PFSK-1 (cell line): ENCODE results near the gene COL13A1.

ENCODE experiments used
- FOXP2 ChIP-seq: optimal IDR thresholded peaks from 2 replicates; pipeline ENCODE3; 2011; ENCODE audit warnings: borderline replicate concordance, control low read depth, inconsistent platforms; ENCODE audit not compliant: insufficient read depth; ENCODE audit errors: extremely low read length, extremely low read depth
- POLR2AphosphoS5 ChIP-seq: IDR thresholded peaks from 2 replicates; pipeline ENCODE4 v1.6.1; 2012; ENCODE audit warnings: low read depth, mild to moderate bottlenecking, control low read depth, low read length, moderate library complexity
- SIN3A ChIP-seq: IDR thresholded peaks from 2 replicates; pipeline ENCODE4 v1.6.1; 2012; ENCODE audit warnings: mild to moderate bottlenecking, low read length, moderate library complexity, borderline replicate concordance; ENCODE audit not compliant: insufficient read depth
- TAF1 ChIP-seq: IDR thresholded peaks from 2 replicates; pipeline ENCODE4 v1.6.1; 2012; ENCODE audit warnings: low read length, control low read depth, borderline replicate concordance; ENCODE audit not compliant: insufficient read depth
- TF ChIP-seq, protein P1 (sequence below), 2 experiments: IDR thresholded peaks; 2 replicates each; pipeline versions ENCODE4 v1.6.1 to v1.8.0; 2011 to 2012; ENCODE audit warnings: low read depth in 2 of 2, low read length in 2 of 2, control low read depth in 1 of 2, inconsistent platforms in 1 of 2, mild to moderate bottlenecking in 1 of 2, moderate library complexity in 1 of 2; ENCODE audit not compliant: insufficient read depth in 1 of 2

COL13A1 gene

DNA sequence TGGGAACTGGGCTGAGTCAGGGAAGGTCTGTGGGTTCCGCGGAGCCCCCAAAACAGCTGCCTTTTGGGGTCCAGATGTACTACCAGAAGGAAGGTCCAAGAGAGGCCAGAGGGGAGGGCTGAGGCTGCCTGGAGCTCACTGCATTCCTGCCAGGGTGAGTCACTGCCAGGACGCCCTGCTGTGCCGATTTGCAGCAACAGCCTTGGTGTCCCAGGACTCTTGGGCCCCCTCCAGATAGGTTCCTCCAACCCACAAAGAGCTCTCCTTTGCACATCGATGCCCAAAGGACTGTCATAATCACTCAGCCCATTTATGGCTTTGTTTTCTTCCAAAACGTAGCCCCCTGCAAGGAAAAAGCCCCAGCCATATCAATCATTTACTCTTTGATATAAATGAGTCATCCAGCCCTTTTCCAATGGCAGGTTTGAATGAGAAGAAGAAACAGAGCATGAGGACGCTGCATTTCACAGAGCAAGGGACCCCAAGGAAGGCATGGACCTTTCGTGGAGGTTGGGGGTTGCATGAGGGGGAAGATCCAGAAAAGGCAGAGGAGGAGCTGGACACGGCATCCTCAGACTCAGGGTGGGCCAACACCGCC is 32.2 kb upstream of the COL13A1 start:
- TF ChIP-seq SIN3A, result no peak

DNA sequence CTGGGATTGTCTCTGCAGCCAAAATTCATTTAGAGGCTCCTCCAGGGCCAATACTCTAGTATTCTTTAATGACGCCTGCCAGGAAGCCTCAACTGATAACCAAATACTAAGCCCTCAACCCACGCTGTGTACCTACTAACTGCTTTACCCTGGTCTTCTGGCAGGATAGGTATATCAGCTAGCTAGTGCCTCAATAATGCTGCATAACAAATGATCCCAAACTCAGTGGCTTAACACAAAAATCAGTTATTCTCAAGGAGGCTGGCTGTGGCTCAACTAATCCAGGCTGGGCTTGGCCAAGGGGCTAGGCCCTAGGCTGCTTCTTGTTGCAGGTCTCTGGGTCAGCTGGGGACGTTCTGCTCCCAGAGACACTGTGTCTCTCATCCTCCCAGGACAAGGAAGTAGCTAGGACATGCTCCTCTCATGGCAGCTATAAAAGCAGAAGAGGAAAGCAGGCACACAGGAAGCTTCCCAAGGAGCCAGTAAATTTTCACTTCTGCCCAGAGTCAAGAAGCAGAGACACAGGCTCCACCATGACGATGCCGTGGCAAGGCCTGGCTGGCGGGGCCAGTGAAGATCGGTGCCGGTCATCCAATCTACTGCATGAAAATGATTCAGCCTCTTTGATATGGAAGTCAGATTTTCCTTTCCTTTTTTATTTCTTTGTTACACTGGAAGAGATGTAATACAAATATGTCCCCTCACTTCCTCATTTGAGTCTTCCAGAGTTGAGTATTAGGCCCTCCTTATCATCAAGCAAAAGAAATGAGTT is 28.6 kb upstream of the COL13A1 start:
- TF ChIP-seq FOXP2, result no peak
- TF ChIP-seq, protein P1, sequence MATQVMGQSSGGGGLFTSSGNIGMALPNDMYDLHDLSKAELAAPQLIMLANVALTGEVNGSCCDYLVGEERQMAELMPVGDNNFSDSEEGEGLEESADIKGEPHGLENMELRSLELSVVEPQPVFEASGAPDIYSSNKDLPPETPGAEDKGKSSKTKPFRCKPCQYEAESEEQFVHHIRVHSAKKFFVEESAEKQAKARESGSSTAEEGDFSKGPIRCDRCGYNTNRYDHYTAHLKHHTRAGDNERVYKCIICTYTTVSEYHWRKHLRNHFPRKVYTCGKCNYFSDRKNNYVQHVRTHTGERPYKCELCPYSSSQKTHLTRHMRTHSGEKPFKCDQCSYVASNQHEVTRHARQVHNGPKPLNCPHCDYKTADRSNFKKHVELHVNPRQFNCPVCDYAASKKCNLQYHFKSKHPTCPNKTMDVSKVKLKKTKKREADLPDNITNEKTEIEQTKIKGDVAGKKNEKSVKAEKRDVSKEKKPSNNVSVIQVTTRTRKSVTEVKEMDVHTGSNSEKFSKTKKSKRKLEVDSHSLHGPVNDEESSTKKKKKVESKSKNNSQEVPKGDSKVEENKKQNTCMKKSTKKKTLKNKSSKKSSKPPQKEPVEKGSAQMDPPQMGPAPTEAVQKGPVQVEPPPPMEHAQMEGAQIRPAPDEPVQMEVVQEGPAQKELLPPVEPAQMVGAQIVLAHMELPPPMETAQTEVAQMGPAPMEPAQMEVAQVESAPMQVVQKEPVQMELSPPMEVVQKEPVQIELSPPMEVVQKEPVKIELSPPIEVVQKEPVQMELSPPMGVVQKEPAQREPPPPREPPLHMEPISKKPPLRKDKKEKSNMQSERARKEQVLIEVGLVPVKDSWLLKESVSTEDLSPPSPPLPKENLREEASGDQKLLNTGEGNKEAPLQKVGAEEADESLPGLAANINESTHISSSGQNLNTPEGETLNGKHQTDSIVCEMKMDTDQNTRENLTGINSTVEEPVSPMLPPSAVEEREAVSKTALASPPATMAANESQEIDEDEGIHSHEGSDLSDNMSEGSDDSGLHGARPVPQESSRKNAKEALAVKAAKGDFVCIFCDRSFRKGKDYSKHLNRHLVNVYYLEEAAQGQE (IDR thresholded peaks at IDR 0.05; ENCODE audit: insufficient read depth in 1 of 2, low read depth in 2 of 2, low read length in 2 of 2), result no peak
- no peak for TF ChIP-seq SIN3A
- no peak for TF ChIP-seq TAF1
- TF ChIP-seq POLR2AphosphoS5, result no peak

DNA sequence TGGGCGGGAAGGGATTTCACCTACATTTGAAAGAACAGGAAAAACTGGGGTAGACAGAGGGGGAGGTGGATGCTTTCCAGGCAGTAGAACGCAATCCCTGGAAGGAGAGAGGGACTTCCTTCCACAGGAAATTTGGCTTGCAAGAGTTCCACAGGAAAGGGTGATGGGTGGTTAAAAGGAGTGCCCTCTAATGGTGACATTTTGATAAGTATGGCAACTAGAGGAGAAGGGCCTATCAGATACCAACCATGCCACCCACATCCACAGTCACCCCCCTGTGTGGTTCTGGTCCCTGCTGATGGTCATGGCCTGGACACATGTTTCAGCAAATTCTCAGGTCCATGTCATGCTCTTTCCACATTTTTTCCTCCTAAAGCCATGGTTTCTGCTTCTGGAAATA is 27.1 kb upstream of the COL13A1 start:
- TF ChIP-seq TAF1 (no peak), SIN3A (no peak), POLR2AphosphoS5 (no peak), FOXP2 (no peak)
- TF ChIP-seq, protein P1 (IDR thresholded peaks at IDR 0.05; ENCODE audit: insufficient read depth in 1 of 2, low read depth in 2 of 2, low read length in 2 of 2), result no peak

DNA sequence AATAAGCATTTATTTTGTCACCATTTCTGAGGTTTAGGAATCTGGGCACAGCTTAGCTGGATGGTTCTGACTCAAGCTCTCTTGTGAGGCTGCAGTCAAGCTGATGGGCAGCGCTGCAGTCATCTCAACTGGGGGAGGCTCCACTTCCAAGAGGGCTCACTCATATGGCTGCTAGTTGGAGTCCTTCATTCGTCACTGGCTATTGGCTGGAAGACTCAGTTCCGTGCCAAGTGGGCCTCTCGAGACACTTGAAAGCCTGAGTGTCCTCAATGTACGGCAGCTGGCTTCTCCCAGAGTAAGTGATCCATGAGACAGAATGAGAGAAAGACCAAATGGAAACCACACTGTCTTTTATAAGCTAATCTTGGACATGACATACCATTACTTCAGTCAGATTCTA is 21.6 kb upstream of the COL13A1 start:
- TF ChIP-seq SIN3A (no peak), FOXP2 (no peak)
- TF ChIP-seq, protein P1 (IDR thresholded peaks at IDR 0.05; ENCODE audit: insufficient read depth in 1 of 2, low read depth in 2 of 2, low read length in 2 of 2), result no peak

DNA sequence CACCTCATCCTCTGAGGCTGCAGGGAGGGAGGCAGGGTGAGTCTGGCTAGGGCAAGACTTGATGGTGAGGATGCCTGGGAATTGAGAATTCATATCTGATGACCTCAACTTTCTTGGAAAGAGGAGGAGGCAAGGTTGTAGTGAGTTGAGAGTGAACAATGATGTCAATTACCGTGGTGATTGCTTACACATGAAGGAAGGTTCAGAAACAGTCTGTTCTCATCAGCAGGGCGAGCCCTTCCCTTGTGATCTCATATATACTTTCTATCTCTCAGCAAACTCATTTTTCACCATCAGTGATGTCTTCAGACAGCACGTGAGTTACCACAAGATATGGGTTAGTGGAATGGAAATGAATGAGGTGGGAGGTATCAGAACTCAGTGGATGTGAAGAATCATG is 20.1 kb upstream of the COL13A1 start:
- TF ChIP-seq TAF1, result no peak
- no peak for TF ChIP-seq SIN3A
- no peak for TF ChIP-seq POLR2AphosphoS5
- TF ChIP-seq FOXP2, result no peak
- TF ChIP-seq, protein P1 (IDR thresholded peaks at IDR 0.05; ENCODE audit: insufficient read depth in 1 of 2, low read depth in 2 of 2, low read length in 2 of 2), result no peak
